Fibroblast of skin of scalp (primary cell): ENCODE measurements around the gene ADIPOR2. TPM values are rescaled to one million over a fixed set of nuclear protein-coding genes. Genes with fewer than 3 reads are reported as not detected.

Experiments
- DNase-seq: peaks from one replicate; pipeline ENCODE4 v3.0.0-alpha.2; 2013
- polyA plus RNA-seq, 2 experiments: library from polyadenylated mRNA; unstranded; fragments of 120-200 nt; gene quantifications; one replicate each; pipeline ENCODE4 v1.2.1, GENCODE V29; 2013; ENCODE audit not compliant: insufficient read length in 2 of 2

The ADIPOR2 gene, protein sequence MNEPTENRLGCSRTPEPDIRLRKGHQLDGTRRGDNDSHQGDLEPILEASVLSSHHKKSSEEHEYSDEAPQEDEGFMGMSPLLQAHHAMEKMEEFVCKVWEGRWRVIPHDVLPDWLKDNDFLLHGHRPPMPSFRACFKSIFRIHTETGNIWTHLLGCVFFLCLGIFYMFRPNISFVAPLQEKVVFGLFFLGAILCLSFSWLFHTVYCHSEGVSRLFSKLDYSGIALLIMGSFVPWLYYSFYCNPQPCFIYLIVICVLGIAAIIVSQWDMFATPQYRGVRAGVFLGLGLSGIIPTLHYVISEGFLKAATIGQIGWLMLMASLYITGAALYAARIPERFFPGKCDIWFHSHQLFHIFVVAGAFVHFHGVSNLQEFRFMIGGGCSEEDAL
- polyA plus RNA-seq (2013, experiment 1 of 2; ENCODE audit: insufficient read length): 33.0 TPM
- polyA plus RNA-seq (2013, experiment 2 of 2; ENCODE audit: insufficient read length): 33.9 TPM

- DNase-seq: peak; percentile 98
Observed at GRCh38 chr12:1690578-1691122, at the start of gene ADIPOR2. TSS of gene ADIPOR2 (plus strand) at chr12:1691070. CDS start at chr12:1754344, 63,274 bp downstream.

- DNase-seq: no peak
Observed at GRCh38 chr12:1642513-1642912, 48.4 kb upstream of the ADIPOR2 start.

- no peak for DNase-seq
Observed at GRCh38 chr12:1643043-1643442, 47.8 kb upstream of the ADIPOR2 start.

- no peak for DNase-seq
Observed at GRCh38 chr12:1643905-1644533, 46.9 kb upstream of the ADIPOR2 start.

DNA sequence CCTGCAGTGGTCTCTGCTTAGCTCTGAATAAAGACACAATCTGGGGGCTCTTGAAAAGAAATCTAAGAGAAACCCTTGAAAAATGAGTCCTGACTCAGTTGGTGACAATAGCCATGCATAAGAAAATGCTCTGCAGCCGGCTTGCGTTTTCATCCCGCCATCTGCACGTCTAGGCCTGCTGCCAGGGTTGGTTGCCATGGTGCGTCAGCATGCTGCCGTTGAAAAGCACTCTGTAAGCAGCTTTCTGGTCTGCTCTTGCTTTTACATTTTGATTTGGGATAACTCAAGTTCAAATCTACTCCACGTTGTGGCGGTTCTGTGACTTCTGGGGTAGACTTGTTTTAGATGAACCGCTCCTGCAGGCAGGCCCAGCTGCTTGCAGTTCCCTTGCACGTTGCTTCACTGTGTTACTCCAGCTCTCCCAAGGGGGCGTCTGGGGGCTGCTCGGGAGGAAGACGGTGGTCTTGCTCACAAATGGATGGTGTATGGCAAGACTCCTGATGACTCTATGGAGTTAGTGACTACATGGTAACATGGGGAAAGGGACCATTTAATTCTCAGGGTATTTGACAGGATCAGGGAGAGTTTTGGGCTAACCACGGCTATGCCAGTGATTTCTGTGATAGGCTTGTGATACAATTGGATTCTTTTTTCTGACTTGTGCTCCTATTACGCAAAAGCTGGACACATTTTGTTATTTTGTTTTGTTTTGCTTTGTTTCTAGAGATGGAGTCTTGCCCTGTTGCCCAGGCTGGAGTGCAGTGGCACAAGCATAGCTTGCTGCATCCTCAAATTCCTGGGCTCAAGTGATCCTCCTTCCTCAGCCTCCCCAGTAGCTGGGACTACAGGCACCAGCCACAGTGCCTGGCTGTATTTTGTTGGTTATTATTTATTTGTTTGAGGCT is 46.1 kb upstream of the ADIPOR2 start:
- DNase-seq: peak; percentile 79

DNA sequence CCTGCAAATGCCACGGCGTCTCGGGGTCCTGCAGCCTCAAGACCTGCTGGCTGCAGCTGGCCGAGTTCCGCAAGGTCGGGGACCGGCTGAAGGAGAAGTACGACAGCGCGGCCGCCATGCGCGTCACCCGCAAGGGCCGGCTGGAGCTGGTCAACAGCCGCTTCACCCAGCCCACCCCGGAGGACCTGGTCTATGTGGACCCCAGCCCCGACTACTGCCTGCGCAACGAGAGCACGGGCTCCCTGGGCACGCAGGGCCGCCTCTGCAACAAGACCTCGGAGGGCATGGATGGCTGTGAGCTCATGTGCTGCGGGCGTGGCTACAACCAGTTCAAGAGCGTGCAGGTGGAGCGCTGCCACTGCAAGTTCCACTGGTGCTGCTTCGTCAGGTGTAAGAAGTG is 45.1 kb upstream of the ADIPOR2 start:
- DNase-seq: no peak

DNA sequence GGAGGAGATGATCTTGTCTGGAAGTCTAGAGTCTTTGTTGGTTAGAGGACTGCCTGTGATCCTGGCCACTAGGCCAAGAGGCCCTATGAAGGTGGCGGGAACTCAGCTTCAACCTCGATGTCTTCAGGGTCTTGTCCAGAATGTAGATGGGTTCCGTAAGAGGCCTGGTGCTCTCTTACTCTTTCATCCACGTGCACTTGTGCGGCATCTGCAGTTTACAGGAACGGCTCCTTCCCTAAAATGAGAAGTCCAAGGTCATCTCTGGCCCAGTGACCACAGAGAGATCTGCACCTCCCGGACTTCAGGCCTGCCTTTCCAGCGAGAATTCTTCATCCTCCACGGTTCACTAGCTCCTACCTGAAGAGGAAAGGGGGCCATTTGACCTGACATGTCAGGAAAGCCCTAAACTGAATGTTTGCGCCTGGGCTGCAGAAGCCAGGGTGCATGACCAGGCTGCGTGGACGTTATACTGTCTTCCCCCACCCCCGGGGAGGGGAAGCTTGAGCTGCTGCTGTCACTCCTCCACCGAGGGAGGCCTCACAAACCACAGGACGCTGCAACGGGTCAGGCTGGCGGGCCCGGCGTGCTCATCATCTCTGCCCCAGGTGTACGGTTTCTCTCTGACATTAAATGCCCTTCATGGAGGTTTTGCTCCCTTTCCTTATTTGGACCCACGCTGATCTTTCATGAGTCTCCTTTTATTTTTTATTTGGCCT is 44.1 kb upstream of the ADIPOR2 start:
- DNase-seq: no peak

DNA sequence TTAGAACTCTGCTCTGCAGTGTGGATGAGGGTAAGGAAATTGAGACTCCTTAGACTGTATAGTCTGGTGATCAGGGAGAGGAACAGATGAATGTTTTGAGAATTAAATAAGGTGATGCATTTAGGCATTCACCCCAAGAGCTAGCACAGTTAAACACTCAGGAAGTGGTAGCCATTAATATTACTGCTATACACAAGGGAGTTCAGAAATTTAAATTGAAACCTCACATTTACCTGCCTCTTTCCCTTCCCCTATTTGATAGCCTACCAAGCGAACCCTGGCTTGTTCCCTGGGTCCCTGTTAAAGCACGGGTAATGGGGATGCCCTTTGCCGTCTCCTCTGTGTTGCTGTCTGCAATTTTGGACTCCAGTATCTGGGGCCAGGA is 43.6 kb upstream of the ADIPOR2 start:
- no peak for DNase-seq

- peak; percentile 40 for DNase-seq
Observed at GRCh38 chr12:1650260-1650977, 40.5 kb upstream of the ADIPOR2 start.

GRCh38 chr12:1650978-1651361 is 39.9 kb upstream of the ADIPOR2 start:
- DNase-seq: no peak

- no peak for DNase-seq
Observed at GRCh38 chr12:1651946-1652345, 38.9 kb upstream of the ADIPOR2 start.

- DNase-seq: no peak
Observed at GRCh38 chr12:1655225-1655788, 35.6 kb upstream of the ADIPOR2 start.

DNA sequence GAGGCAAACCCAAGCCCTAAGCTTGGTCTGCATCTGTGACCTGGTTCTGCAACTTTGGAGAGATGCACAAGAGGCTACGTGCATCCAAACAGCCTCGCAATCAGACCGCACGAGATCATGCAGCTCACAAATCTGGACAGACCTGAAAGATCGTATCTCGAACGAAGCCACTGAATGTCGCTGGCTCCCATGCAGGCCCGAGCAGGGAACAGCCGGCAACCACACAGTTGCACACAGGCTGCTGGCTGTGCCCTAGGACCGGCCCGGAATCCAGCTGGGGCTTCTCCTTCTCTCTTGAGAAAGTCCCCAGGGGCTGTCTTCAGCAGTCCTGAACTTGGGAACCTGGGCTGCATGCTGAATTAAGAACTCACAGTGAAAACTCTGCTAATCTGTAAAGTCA is 34.0 kb upstream of the ADIPOR2 start:
- no peak for DNase-seq

GRCh38 chr12:1657688-1658087 is 33.2 kb upstream of the ADIPOR2 start:
- no peak for DNase-seq

GRCh38 chr12:1660304-1661187 is 30.3 kb upstream of the ADIPOR2 start:
- no peak for DNase-seq

- peak; percentile 92 for DNase-seq
Observed at GRCh38 chr12:1661553-1662335, 29.1 kb upstream of the ADIPOR2 start.

DNA sequence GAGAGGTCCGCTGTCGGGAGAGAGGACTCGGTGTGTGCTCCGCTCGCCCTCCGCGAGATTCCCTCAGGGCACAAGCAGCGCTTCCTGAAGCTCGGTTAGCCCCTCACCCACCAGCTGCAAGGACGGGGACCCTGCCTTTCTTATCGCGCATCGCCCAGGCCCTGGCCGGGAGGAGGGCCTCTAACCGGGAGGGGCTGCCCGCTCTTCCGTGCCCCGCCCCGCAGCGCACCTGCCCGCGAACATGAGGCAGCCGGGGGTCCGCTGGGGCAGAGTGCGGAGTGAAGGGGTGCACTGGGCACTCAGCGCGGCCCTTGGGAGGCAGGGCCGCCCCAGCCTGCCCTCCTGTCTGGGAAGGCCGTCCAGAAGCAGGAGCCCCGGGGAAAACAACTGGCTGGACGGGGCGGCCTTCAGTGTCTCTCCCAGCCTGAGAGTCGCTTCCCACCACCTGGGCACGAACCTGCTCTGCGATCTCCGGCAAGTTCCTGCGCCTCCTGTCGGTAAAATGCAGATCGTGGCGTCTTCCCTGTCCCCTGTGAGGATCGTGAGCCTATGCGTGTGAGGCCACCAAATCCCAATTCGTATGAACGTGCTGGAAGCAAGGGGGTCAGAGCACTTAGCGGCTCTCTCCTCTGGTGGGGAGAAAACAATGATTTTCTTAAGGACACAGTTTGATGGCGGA is 28.0 kb upstream of the ADIPOR2 start:
- peak; percentile 42 for DNase-seq

DNA sequence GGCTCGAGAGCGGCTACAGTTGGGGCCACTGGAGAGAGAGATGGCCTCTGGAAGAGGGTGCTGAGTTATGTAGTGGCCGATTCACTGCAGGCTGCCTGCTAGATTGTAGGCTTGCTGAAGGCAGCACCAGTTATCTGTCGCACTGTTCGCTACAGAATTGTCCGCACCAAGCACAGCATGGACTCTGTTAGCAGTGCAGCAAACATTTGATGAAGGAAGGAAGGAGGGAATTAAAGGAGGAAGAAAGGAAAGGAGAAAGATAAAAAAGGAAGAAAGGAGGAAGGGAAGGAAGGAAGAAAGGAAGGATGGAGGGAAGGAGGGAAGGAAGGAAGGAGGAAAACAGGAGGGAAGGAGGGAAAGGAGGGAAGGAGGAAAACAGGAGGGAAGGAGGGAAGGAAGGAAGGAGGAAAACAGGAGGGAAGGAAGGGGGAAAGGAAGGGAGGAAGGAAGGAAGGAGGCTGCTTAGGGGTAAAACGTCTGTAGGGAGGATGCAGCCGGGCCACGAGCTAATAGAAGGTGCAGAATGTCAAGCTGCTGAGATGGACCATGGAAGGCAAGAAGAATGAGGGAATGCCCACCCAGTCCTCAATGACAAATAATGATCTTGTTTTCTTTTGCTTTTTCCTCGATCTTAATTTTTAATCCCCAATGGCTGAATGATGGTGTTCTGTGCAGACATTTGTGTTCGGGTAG is 27.3 kb upstream of the ADIPOR2 start:
- DNase-seq: no peak
